Bronchus fibroblast of lung (primary cell): Measurements from ENCODE around the gene ANKRD28. TPM values are rescaled to one million over a fixed set of nuclear protein-coding genes. Genes with fewer than 3 reads are reported as not detected.

Experiments used
- total RNA-seq: library from RNA; depleted of rRNA; stranded (reverse); fragments of >200 nt; gene quantifications from 2 replicates; pipeline ENCODE4 v1.2.3, GENCODE V29; 2015

ANKRD28 gene
- total RNA-seq: 84.4 and 100 TPM in 2 replicates

GRCh38 chr3:15797642-15798303 is at the start of gene ANKRD28:
Gene ANKRD28 (minus strand): TSS chr3:15797979. CDS start chr3:15796521, 1,458 bp downstream.

Other genes starting within 250 kb of the ANKRD28 start
- gene HACL1, start 196.4 kb downstream of the ANKRD28 start, total RNA-seq: 13.1 and 13.5 TPM in 2 replicates
- 10.9 and 12.8 TPM in 2 replicates for gene BTD, start 196.2 kb downstream of the ANKRD28 start, total RNA-seq